Retina (tissue), 1 donor: ENCODE results near the gene CAPN3.

Experiments used
- DNase-seq: peaks from one replicate; pipeline ENCODE4 v3.0.0-alpha.2; 2016

The CAPN3 gene

DNA sequence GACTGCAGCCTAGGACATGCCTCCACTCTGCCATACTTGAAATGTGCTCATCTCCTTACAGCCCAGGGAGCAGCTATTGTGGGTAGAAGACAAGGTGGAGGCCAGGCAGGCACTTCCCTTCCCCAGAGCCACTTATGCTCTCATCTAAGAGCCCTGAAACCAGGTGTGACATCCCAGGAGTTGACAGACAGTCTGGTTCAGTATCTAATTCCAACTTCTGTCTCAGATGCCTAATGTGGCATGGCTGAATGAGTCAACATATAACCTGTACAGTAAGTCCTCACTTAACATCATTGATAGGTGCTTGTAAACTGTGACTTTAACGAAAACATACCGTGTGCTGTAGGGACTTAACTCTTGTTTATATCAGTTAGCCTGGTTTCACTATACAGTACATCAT lies 1.2 kb upstream of the CAPN3 start:
- no peak for DNase-seq

DNA sequence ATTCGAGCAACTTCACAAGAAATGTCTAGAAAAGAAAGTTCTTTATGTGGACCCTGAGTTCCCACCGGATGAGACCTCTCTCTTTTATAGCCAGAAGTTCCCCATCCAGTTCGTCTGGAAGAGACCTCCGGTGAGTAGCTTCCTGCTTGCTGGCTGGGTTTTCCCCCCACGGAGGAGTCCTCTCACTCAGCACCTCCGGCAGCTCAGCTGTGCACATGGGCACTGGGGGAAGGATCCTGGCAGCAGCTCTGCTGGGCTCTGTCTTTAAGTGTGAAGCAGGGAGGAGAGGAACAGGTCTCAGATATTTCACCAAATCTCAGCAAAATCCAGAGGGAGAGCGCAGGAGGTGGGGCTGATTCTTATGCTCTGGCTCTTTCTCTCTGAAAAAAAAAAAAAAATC lies 684 bp downstream of the CAPN3 start:
- no peak for DNase-seq

DNA sequence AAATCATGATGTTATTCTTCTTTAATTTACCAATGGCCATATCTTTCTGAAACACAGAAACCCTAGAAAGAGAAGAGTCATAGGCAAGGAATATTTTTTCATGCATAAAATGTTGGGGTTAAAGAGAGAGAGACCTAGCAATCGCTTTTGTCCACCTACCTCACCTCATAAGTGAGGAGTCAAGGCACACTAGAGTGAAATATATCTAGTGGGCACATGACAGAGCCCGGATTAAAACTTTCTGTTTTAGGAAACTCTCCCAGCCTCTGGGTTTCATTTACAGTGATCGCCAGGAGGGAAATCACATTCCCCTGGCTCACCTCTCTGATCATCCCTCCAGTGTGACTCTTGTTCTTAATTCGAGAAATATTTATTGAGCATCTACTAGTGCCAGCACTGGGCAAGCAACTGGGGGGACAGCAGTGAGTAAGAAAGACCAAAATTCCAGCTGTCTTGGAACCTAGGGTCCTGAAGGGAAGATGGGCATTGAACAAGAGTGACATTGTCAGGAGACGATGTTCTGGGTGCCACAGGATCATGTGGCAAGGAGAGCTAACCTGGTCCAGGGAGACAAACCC lies 1.3 kb downstream of the CAPN3 start:
- DNase-seq: no peak

DNA sequence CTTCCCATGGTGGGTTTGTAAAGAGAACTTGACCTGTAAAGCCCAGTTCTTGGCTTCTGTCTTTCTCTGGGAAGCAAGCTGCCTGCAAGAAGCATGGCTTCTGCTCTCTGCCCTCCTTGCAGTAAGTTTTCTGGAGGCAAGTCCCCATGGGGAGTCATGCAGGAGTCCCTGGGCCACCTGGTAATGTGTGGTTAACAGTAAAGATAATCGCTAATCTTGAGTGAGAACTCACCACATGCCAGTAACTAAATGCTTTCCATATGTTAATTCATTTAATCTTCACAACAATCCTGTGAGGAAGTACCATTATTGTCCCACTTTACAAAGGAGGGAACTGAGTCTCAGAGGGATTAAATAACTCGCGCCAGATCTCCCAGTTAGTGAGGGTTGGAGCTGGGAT lies 4.2 kb downstream of the CAPN3 start:
- DNase-seq: no peak

DNA sequence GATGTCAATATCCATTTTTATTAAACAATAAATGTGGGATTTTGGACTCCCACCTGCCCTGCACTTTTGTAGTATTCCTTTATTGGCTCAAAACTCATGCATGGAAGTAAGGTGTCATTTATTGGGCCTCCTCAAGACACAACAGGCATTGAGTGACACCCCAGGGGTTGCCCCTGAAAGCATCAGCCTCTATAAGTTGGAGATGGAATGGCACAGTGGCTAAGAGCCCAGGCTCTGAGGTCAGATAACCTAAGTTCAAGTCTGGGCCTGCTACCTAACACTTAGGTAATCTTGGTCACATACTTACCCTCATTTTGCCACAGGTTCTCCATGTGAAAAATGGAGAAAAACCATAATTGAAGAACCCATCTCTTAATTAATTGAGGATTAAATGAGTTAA lies 4.6 kb downstream of the CAPN3 start:
- no peak for DNase-seq

DNA sequence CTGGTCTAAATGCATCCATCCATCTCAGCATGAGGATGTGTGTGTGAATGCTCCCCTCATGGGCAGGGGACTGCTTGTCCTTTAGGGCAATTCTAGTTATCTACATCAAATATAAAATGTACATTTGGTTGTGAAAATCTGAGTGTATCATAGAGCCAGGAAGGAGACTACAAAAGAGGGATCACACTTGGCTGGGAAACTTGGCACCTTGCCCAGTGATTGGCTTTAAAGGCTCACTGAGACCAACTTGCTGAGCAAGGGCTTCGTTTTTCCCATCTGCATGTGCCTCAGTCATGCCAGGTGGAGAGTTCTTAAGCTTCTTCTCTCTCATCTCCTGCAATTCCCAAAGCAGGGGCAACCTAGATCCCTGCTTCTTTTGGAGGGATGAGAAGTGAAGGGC lies 5.2 kb downstream of the CAPN3 start:
- DNase-seq: no peak

DNA sequence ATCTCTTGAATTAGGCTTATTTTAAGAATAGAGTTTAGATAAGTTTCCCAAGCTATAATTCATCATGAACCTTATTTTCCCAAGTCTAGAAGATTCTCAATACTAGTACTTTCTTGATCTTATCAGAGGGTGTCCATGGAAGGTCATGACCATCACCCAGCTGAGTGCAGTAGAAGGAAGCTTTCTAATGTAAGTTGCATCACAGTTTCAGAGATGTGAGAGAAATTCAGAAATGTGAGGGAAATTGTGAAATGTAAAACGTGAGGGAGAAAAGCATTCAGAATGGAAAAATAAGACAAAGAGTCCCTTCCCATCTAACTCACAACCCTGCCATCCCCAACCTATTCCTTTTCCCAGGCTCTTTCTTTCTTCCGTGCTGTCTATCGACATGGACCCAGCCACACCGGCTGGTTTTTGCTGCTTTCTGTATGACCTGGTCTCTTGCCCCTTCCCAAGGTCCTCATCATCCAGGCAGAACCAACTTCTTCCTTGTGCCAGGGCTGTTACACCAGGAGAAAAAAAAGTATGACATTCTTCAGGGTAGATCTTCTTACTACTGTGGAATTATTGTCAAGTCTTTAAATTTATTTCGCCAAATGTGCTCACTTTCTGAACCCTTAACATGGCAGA lies 6.7 kb downstream of the CAPN3 start:
- DNase-seq: no peak

DNA sequence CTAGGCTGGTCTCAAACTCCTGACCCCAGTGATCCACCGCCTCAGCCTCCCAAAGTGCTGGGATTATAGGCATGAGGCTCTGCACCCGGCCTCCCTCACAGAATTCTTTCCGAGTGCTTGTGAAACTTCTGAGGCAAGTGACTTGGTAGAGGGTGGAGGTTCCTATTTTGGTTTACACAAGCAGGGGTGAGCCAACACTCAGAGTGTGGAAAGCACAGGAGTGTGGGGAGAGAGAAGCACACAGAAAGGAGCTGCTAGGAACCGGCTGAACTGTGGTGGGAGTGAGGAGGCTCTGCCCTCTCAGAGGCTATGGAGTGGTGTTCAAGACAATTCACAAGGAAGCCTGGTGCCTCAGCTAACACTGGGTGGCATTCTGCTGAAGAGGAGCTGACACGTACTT lies 7.7 kb downstream of the CAPN3 start:
- DNase-seq: no peak

DNA sequence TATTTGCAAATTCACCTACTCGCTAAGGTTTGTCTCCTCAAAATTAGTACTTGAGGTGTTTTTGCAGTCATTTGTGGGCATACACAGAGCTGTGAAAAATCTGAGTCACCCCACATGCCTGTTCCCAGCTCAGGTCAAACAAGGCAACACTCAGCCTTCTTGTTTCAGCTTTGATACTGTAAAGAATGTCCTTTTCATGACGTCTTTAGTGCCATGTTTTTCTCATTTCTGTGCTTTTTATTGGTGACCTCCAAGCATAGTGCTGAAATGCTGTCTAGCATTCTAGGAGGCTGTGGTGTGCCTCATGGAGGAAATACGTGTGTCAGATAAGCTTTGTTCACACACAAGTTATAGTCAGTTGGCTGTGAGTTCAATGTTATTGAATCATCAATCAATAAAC lies 8.8 kb downstream of the CAPN3 start:
- no peak for DNase-seq

DNA sequence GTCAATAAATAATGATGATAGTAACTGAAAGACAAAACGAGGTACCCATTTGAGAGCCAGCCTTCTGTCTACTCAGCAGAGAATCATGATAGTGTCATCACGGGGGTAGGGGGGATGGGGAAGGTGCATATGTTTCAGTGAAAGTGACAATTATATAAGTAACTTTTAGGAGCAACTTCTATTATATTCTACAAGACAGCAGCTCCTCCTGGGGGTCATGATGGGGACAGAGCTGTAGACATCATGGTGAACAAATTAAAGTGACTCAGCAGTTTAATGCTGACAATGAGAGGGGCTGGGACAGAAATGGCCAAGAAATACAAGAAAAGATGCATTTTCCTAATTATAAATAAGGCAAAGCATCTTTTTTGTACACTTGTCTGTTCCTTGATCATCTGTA lies 11.8 kb downstream of the CAPN3 start:
- DNase-seq: no peak

DNA sequence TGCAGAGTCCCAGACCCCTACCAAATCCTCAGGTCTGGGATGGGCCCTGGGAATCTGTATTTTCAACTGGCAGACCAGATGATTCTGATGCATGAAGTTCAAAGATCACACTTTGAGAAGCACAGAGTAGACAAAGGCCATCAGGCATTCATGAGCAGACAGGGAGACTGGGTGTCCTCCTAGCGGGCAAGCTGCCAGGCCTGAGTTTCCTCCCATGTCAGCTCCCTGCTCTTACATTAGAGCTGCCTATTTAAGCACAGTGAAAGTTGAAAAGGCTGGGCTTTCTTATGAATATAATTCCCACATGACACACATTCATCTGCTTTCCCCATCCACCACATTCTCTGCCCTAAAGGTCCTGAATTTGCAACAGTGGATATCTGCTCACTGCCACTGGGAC lies 14.0 kb downstream of the CAPN3 start:
- no peak for DNase-seq

DNA sequence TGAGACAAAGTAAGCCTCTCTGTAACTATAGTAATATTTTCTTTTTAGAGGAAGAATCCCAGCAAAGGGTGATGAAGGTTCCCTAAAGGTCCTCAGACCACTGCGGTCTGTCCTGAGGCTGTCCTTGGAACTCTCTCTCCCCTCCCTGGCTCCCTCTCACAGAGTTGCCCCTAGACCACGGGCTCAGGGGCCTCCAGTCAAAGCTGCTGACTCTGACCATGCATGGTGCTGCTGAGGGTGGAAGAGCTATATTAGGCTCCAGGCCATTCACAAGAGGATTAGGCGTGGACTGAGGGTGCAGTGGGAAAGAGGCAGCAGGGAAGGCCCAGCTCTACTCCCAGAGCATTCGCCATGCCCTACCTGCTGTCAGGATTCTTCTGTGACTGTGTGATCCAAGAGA lies 14.6 kb downstream of the CAPN3 start:
- no peak for DNase-seq

DNA sequence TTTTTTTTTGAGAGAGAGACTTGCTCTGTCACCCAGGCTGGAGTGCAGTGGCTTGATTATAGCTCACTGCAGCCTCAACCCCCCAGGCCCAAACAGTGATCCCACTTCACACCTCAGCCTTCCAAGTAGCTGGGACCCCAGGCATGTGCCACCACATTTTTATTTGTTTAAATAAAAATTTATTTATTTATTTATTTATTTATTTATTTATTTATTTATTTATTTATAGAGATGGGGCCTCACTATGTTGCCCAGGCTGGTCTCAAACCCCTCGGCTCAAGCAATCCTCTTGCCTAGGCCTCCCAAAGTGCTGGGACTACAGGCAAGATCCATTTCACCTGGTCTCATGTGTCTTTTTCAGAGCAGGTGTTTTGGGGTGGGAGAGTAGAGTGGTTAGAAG lies 15.5 kb downstream of the CAPN3 start:
- no peak for DNase-seq

DNA sequence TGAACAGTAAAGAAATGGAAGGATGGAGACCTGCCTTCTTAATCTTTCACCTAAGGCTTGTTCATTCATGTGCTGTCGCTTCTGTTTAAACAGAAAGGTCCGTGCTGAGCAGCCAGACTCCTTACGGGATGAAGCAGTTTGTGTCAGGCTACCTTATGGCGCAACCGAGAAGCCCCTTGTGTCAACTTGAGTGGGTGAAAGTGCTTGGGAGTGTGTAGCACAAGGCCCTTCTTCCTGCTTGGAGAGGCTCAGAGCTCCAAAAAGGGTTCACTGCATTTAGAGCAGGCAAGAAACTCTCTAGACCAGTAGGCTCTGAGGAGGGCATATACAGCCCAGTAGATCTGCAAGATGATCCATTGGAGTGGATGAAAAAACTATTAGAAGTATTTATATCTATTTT lies 16.0 kb downstream of the CAPN3 start:
- DNase-seq: no peak

DNA sequence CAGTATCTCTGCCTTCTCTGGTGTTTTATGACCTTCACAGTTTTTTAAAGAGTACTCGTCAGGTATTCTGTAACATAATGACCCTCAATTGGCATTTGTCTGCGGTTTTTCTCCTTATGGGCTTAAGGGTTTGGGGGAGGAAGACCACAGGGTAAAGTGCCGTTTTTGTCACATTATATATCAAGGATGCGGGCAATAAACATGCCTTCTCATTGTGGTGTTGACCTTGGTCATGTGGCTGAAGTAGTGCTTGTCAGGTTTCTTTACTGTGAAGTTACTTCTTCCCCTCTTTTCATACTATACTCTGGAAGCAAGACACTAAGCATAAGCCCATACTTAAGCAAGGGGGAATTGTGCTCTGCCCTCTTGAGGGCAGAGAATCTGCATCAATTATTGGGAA lies 16.6 kb downstream of the CAPN3 start:
- no peak for DNase-seq

DNA sequence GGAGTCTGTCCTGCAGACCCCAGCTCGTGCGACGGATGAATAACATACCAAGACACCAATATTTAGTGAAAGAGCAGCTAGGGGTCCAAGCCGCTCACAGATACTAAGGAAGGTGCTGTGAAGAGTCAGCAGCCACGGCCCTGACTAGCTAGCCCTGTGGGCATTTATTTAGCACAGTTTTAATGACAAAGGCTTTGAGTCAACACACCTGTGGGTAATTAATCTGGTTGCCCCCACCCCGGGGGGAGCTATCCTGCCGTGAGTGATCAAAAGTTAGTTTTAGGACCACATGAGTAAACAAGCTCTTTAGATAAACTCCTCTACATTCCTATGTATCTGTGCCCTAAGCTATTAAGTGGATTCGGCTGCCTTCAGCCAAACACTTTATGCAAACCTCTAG lies 18.7 kb downstream of the CAPN3 start:
- DNase-seq: no peak

DNA sequence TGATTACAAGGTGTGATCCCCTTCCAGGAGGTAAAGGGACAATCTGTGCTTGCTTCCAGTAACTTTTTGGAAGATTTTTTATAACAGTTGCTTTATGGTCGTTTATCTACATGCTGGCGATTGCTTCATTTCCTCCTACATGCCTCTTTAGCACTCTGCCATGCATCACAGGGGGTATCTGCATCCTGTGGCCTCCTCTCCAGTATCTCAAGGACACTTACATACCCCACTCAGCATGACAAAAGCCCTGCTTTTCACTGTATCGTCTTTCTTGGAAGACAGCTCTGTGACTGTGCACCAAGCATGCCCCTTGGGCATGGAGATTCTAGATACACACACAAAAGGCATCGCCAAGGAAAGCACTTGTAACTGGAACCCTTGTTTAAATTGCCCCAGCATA lies 25.3 kb downstream of the CAPN3 start:
- no peak for DNase-seq

DNA sequence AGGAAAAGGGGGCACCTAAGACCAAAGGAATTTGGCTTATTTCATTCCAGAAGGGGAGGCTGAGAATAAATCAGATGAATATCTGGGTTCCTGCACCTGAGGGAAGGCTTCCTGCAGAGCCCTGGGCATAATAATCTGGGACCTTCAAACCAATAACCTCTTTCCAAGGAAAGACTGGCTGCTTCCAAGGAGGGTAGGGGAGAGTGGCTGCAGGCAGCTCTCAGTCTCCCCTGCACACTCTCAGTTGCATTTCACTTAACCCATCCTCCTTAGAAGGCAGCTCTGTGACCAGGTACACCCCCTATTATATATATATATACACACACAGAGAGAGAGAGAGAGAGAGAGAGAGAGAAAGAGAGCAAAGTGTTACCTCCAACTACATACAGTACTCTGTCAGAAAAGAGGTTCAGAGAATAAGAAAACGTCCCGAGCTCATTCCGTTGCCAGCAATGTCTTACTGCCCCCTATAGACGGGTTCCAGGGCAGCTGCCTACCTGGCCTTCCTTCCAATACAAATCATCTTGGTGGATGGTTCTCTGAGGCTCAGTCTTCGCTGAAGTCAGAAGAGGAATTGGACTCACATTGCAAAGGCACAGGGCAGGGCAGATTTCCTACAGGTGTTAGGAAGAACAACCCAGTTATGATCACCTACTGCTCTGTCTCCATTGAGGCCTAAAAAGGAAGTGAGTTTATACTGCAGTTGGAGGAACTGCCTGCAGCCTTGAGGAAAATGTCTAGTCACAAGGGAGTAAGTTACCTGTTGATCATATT lies 26.1 kb downstream of the CAPN3 start:
- peak; percentile 18 for DNase-seq

DNA sequence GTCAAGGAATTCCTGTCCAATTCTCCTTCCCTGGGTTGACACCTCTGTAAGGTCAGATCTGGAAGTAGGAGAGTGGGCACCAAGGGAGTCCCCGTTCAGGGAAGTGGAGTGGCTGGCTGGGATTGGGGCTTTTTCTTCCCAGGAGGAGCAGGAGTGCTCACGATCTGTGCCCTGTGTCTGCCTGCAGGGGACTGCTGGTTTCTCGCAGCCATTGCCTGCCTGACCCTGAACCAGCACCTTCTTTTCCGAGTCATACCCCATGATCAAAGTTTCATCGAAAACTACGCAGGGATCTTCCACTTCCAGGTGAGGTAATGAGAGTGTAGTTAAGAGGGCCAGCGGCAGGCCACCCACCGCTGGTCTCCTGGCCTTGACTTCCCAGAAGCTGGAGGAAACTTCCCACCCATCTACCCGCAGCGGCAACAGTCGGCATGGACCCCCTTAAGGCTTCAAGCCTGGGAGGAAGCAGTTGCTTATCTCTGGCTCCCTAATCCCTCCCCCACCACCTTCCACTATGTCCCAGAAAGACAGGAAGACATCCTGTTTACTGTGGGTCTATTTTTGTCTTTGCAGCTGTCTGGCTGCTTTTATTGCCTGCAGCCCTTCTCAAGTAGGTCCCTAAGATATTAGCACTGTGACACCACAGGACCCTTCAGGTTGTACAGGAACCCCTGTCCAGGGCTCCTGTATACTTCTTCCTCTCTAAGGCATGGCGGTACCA lies 26.8 kb downstream of the CAPN3 start:
- no peak for DNase-seq

DNA sequence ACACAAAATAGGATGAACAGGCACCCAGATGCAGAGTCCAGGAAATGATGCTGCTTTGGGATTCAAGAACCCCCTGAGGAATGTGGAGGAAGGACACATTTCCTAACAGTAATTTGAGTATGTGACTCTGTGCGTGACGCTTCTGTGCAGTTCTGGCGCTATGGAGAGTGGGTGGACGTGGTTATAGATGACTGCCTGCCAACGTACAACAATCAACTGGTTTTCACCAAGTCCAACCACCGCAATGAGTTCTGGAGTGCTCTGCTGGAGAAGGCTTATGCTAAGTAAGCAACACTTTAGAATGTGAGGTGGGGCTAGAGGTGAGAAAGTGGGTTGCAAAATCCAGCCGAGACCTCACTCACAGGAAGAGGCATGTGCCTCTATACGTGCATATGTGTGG lies 28.3 kb downstream of the CAPN3 start:
- no peak for DNase-seq

DNA sequence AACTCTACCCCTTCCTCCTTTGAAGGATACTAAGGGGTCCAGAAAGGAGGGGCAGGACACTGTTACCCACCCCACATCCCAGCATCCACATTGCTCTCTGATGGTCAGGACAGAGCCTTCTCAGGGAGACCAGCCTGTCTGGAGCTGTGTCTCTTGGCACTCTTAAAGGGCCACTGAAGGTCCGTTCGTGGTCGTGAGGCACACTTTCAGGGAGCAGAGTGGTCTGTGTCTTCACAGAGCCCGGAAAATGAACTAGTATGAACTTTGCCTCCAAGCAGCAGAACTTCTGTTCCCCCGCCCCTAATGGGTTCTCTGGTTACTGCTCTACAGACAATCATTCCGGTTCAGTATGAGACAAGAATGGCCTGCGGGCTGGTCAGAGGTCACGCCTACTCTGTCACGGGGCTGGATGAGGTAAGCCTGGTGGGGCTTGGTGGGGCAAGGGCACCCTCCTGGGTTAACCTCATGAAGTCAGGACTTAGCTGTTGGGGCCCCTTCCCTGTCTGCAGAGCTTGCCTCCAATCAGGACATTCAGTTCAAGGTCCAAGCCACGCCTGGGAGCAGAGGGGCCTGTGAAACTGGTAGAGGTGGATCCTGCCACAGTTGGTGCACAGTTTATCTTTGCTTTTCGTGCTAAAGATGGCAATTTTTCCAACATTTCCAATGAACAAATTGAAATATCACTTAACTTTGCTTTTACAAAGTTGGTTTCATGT lies 33.2 kb downstream of the CAPN3 start:
- no peak for DNase-seq

DNA sequence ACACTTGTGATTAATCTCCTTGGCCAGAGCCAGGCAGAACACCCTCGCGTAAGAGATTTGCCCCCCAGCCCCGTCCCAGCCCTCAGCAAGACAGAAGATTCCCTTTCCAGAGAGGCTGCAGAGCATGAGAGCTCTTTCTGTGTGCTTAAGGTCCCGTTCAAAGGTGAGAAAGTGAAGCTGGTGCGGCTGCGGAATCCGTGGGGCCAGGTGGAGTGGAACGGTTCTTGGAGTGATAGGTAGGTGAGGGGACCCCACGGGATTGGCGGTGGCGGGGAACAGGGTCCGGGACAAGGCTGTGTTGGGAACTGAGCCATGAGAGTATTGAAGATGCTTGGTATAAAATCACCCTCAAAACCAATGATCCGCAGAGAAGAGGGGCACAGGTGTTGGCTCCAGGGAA lies 34.8 kb downstream of the CAPN3 start:
- no peak for DNase-seq

DNA sequence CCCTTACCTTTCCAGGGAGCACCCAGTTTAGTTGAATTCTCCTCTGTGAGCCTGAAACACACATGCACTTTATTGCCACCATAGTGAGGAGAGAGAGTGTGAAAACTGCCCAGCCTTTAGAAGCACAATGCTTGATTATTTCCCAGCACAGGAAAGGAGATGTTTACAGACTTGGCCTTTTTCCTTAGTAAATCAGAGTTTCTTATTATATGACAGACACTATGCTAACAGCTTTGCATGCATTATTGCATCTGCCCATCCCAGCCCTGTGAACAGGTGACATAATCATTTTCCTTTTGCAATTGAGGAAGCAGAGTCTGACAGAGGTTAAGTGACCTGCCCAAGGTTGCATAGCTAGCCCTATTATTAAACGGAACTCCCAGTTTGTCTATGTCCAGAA lies 36.5 kb downstream of the CAPN3 start:
- no peak for DNase-seq
